Measurements from ENCODE around the gene GFY.

Gene GFY

DNA sequence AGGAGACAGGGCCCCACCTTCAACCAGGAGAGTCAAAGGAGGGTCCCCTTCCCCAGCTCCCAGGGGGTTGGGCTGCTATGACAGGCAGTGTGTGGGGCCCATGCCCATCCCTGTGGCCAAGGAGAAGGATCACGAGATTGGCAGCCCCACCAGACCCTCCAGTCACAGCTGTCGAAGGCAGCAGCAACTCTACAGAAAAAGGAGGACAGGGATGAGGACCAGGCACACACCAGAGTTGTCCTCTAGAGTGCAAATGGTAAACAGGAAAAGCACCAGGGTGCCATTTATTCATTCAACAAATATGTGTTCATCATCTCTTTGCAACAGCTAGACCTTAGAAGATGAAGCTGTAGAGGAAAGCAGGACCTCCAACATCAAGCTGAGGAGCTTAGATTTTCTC lies 6.0 kb upstream of the GFY start:
- Histone ChIP-seq H3K36me3 (replicated peaks in 1 of 2; ENCODE audit: control insufficient read depth in 2 of 2, insufficient read depth in 2 of 2, low read length in 2 of 2) (no peaks in the 10 kb centered on the region), H2BK15ac (ENCODE audit: low read length) (no peak overlapping the region), H4K91ac (ENCODE audit: low read depth, low read length, poor library complexity) (no peak overlapping the region), H2BK5ac (ENCODE audit: low read length) (no peak overlapping the region), H3K27ac (replicated peaks; ENCODE audit: low read length) (no peak overlapping the region), H3K4me2 (ENCODE audit: insufficient read depth, low read length, poor library complexity, severe bottlenecking) (no peak overlapping the region), H2AK5ac (ENCODE audit: low read depth, low read length) (no peak overlapping the region), H3K79me1 (ENCODE audit: low read depth, low read length) (no peaks in the 10 kb centered on the region), H3K9ac (ENCODE audit: low read depth, low read length, poor library complexity) (no peak overlapping the region), H2BK120ac (ENCODE audit: low read depth, low read length) (no peak overlapping the region), H2BK12ac (ENCODE audit: low read length) (no peak overlapping the region), H4K8ac (ENCODE audit: low read depth, low read length) (no peak overlapping the region), H3K9me3 (replicated peaks in 1 of 2; ENCODE audit: control insufficient read depth in 2 of 2, insufficient read depth in 1 of 2, low read depth in 1 of 2, low read length in 2 of 2) (no peaks in the 10 kb centered on the region), H3K4ac (ENCODE audit: low read length) (no peak overlapping the region), H2AFZ (ENCODE audit: low read length) (no peak overlapping the region), H3K4me3 (ENCODE audit: low read length in 2 of 2) (no peak overlapping the region), H3K14ac (ENCODE audit: low read length) (no peak overlapping the region), H3K4me1 (ENCODE audit: control insufficient read depth in 2 of 2, insufficient read depth in 1 of 2, low read depth in 1 of 2, low read length in 2 of 2) (peaks cover 11 to 17% of the 10 kb centered on the region in 2 donors), H3K27me3 (ENCODE audit: control insufficient read depth in 3 of 3, insufficient read depth in 3 of 3, low read depth in 1 of 3, low read length in 3 of 3) (peaks cover 5 to 92% (median 33%) of the 10 kb centered on the region in 3 experiments), H3K18ac (ENCODE audit: low read length) (no peak overlapping the region), H3K23ac (ENCODE audit: low read depth, low read length, poor library complexity) (no peak overlapping the region)
- DNase-seq (ENCODE audit: low spot score), result no peak
- no CpG with 5 or more reads among the region's 2 CpGs for WGBS, 2 donors (ENCODE audit: extremely low coverage in 2 of 2, insufficient read length in 2 of 2, insufficient replicate concordance in 1 of 2)

DNA sequence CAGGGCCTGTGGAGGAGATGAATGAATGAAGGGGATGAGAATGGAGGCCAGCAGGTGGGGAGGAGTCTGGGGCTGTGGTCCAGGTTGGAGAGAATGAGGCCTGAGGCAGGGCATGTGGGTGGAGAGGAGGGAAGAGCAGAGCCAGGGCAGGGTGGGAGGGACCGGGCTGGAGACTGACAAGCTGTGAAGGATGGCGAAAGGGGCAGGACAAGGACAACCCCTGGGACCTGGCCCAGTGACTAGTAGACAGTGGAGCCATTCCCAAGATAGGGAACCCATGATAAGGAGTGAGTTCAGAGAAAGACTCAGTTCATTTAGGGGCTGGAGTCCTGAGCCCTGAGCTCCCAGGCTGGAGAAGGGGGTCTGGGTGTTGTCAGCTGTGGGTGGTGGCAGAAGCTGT lies 5.0 kb upstream of the GFY start:
- no peak overlapping the region for H3K4ac ChIP-seq (ENCODE audit: low read length)
- H2BK12ac ChIP-seq (ENCODE audit: low read length), result no peak overlapping the region
- H3K27me3 ChIP-seq (ENCODE audit: control insufficient read depth in 3 of 3, insufficient read depth in 3 of 3, low read depth in 1 of 3, low read length in 3 of 3), result peaks cover 5 to 95% (median 41%) of the 10 kb centered on the region in 3 experiments
- no peak overlapping the region for H2BK15ac ChIP-seq (ENCODE audit: low read length)
- H2AFZ ChIP-seq (ENCODE audit: low read length), result no peak overlapping the region
- no peak overlapping the region for H3K18ac ChIP-seq (ENCODE audit: low read length)
- H2BK5ac ChIP-seq (ENCODE audit: low read length), result no peak overlapping the region
- H3K9ac ChIP-seq (ENCODE audit: low read depth, low read length, poor library complexity), result no peak overlapping the region
- no peaks in the 10 kb centered on the region for H3K36me3 ChIP-seq (replicated peaks in 1 of 2; ENCODE audit: control insufficient read depth in 2 of 2, insufficient read depth in 2 of 2, low read length in 2 of 2)
- no peak overlapping the region for H4K91ac ChIP-seq (ENCODE audit: low read depth, low read length, poor library complexity)
- no peak overlapping the region for H3K4me3 ChIP-seq (ENCODE audit: low read length in 2 of 2)
- no CpG with 5 or more reads among the region's 2 CpGs for WGBS, 2 donors (ENCODE audit: extremely low coverage in 2 of 2, insufficient read length in 2 of 2, insufficient replicate concordance in 1 of 2)
- H3K23ac ChIP-seq (ENCODE audit: low read depth, low read length, poor library complexity), result no peak overlapping the region
- no peak overlapping the region for H3K14ac ChIP-seq (ENCODE audit: low read length)
- no peak overlapping the region for H2AK5ac ChIP-seq (ENCODE audit: low read depth, low read length)
- H3K4me1 ChIP-seq (ENCODE audit: control insufficient read depth in 2 of 2, insufficient read depth in 1 of 2, low read depth in 1 of 2, low read length in 2 of 2), result peaks cover 11 to 14% of the 10 kb centered on the region in 2 donors
- no peak overlapping the region for H4K8ac ChIP-seq (ENCODE audit: low read depth, low read length)
- H3K27ac ChIP-seq (replicated peaks; ENCODE audit: low read length), result no peak overlapping the region
- no peak for DNase-seq (ENCODE audit: low spot score)
- no peaks in the 10 kb centered on the region for H3K79me1 ChIP-seq (ENCODE audit: low read depth, low read length)
- no peak overlapping the region for H2BK120ac ChIP-seq (ENCODE audit: low read depth, low read length)
- no peaks in the 10 kb centered on the region for H3K9me3 ChIP-seq (replicated peaks in 1 of 2; ENCODE audit: control insufficient read depth in 2 of 2, insufficient read depth in 1 of 2, low read depth in 1 of 2, low read length in 2 of 2)
- no peak overlapping the region for H3K4me2 ChIP-seq (ENCODE audit: insufficient read depth, low read length, poor library complexity, severe bottlenecking)

DNA sequence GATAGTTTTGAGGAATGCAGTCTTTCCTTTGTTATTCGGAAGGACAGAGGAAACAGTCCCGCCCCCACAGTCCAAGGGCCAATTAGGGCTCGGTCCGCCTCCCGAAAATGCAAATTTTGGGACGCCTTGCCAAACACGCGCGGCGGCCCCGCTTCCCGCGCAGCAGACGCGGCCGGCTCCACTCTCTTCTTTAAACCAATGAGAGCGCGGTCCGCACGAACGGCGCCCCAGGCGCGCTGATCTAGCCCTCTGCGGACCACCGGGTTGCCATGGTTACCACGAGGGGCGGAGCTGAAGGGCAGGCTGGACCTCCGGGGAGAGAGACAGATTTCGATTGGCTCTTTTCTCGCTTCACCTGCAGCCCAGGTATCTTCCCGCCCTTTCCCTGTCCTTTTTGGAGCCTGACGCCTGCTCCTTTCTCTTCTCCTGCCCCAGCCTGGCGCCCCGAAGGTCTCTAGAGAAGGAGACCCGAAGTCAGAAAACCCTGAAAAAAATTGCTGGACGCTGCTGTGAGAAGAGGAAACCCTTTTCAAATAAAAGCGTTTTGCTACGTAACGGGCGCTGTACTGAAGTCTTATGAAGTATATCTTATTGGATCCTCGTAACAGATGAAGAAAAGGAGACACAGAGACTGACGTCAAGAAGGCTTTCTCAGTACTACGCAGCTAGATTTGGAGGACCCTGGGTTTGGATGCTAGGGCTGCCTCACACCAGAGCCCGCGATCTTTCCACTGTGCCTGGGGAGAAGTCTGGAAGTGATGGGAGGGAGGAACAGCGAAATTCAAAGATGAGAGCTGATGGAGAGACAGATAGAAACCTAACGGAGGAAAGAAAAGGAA lies 3.9 kb upstream of the GFY start:
- H3K79me1 ChIP-seq (ENCODE audit: low read depth, low read length), result no peaks in the 10 kb centered on the region
- no peak overlapping the region for H3K14ac ChIP-seq (ENCODE audit: low read length)
- peaks cover 6 to 98% (median 52%) of the 10 kb centered on the region in 3 experiments for H3K27me3 ChIP-seq (ENCODE audit: control insufficient read depth in 3 of 3, insufficient read depth in 3 of 3, low read depth in 1 of 3, low read length in 3 of 3)
- no peak overlapping the region for H3K4me2 ChIP-seq (ENCODE audit: insufficient read depth, low read length, poor library complexity, severe bottlenecking)
- H3K27ac ChIP-seq (replicated peaks; ENCODE audit: low read length), result no peak overlapping the region
- no peak overlapping the region for H4K8ac ChIP-seq (ENCODE audit: low read depth, low read length)
- no peak overlapping the region for H3K18ac ChIP-seq (ENCODE audit: low read length)
- H3K23ac ChIP-seq (ENCODE audit: low read depth, low read length, poor library complexity), result no peak overlapping the region
- H3K4me1 ChIP-seq (ENCODE audit: control insufficient read depth in 2 of 2, insufficient read depth in 1 of 2, low read depth in 1 of 2, low read length in 2 of 2), result peaks cover 11 to 14% of the 10 kb centered on the region in 2 donors
- H2BK120ac ChIP-seq (ENCODE audit: low read depth, low read length), result no peak overlapping the region
- peak; percentile 88 for DNase-seq (ENCODE audit: low spot score)
- no peak overlapping the region for H3K4me3 ChIP-seq (ENCODE audit: low read length in 2 of 2)
- H4K91ac ChIP-seq (ENCODE audit: low read depth, low read length, poor library complexity), result no peak overlapping the region
- H3K4ac ChIP-seq (ENCODE audit: low read length), result no peak overlapping the region
- no peak overlapping the region for H2AK5ac ChIP-seq (ENCODE audit: low read depth, low read length)
- H3K9me3 ChIP-seq (replicated peaks in 1 of 2; ENCODE audit: control insufficient read depth in 2 of 2, insufficient read depth in 1 of 2, low read depth in 1 of 2, low read length in 2 of 2), result no peaks in the 10 kb centered on the region
- H3K9ac ChIP-seq (ENCODE audit: low read depth, low read length, poor library complexity), result no peak overlapping the region
- no peak overlapping the region for H2BK15ac ChIP-seq (ENCODE audit: low read length)
- H2AFZ ChIP-seq (ENCODE audit: low read length), result no peak overlapping the region
- no peak overlapping the region for H2BK12ac ChIP-seq (ENCODE audit: low read length)
- no CpG with 5 or more reads among the region's 48 CpGs for WGBS, 2 donors (ENCODE audit: extremely low coverage in 2 of 2, insufficient read length in 2 of 2, insufficient replicate concordance in 1 of 2)
- H2BK5ac ChIP-seq (ENCODE audit: low read length), result no peak overlapping the region
- no peaks in the 10 kb centered on the region for H3K36me3 ChIP-seq (replicated peaks in 1 of 2; ENCODE audit: control insufficient read depth in 2 of 2, insufficient read depth in 2 of 2, low read length in 2 of 2)

DNA sequence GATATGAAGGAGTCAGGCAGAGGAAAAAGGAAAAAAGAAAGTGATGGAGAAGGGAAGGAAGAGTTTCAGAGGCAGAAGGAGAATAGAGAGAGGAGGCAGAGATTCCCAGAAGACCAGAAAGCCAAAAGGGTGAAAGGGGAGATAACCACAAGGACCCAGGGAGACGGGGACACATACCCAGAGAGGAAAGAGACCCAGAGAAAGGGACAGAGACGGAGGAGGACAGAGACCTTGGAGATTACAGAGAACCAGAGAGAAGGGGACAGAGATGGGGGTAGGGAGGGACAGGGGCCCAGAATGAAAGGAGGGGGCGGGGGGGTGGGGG lies 3.3 kb upstream of the GFY start:
- Histone ChIP-seq H3K27me3 (ENCODE audit: control insufficient read depth in 3 of 3, insufficient read depth in 3 of 3, low read depth in 1 of 3, low read length in 3 of 3) (peaks cover 8 to 98% (median 57%) of the 10 kb centered on the region in 3 experiments), H3K23ac (ENCODE audit: low read depth, low read length, poor library complexity) (no peak overlapping the region), H2BK5ac (ENCODE audit: low read length) (no peak overlapping the region), H2BK15ac (ENCODE audit: low read length) (no peak overlapping the region), H2BK120ac (ENCODE audit: low read depth, low read length) (no peak overlapping the region), H3K14ac (ENCODE audit: low read length) (no peak overlapping the region), H3K4ac (ENCODE audit: low read length) (no peak overlapping the region), H3K4me2 (ENCODE audit: insufficient read depth, low read length, poor library complexity, severe bottlenecking) (no peak overlapping the region), H3K4me1 (ENCODE audit: control insufficient read depth in 2 of 2, insufficient read depth in 1 of 2, low read depth in 1 of 2, low read length in 2 of 2) (peaks cover 11 to 15% of the 10 kb centered on the region in 2 donors), H3K36me3 (replicated peaks in 1 of 2; ENCODE audit: control insufficient read depth in 2 of 2, insufficient read depth in 2 of 2, low read length in 2 of 2) (no peaks in the 10 kb centered on the region), H2BK12ac (ENCODE audit: low read length) (no peak overlapping the region), H4K8ac (ENCODE audit: low read depth, low read length) (no peak overlapping the region), H3K27ac (replicated peaks; ENCODE audit: low read length) (no peak overlapping the region), H3K4me3 (ENCODE audit: low read length in 2 of 2) (no peak overlapping the region), H3K79me1 (ENCODE audit: low read depth, low read length) (no peaks in the 10 kb centered on the region), H3K9me3 (replicated peaks in 1 of 2; ENCODE audit: control insufficient read depth in 2 of 2, insufficient read depth in 1 of 2, low read depth in 1 of 2, low read length in 2 of 2) (no peaks in the 10 kb centered on the region), H4K91ac (ENCODE audit: low read depth, low read length, poor library complexity) (no peak overlapping the region), H3K9ac (ENCODE audit: low read depth, low read length, poor library complexity) (no peak overlapping the region), H2AK5ac (ENCODE audit: low read depth, low read length) (no peak overlapping the region), H3K18ac (ENCODE audit: low read length) (no peak overlapping the region), H2AFZ (ENCODE audit: low read length) (no peak overlapping the region)
- no peak for DNase-seq (ENCODE audit: low spot score)
- no CpG with 5 or more reads among the region's 3 CpGs for WGBS, 2 donors (ENCODE audit: extremely low coverage in 2 of 2, insufficient read length in 2 of 2, insufficient replicate concordance in 1 of 2)
